Dermis blood vessel endothelial cell (primary cell): ENCODE results near the gene SIL1. TPM values are rescaled to one million over a fixed set of nuclear protein-coding genes. Genes with fewer than 3 reads are reported as not detected.

Source experiments
- DNase-seq: peaks from one replicate; pipeline ENCODE4 v3.0.0; 2010
- total RNA-seq: library from RNA; depleted of rRNA; stranded (reverse); fragments of >200 nt; gene quantifications from 2 replicates; pipeline ENCODE4 v1.2.3, GENCODE V29; 2014

SIL1 gene
- total RNA-seq, 1 donor from 2014 or later, result 58.0 TPM

DNA sequence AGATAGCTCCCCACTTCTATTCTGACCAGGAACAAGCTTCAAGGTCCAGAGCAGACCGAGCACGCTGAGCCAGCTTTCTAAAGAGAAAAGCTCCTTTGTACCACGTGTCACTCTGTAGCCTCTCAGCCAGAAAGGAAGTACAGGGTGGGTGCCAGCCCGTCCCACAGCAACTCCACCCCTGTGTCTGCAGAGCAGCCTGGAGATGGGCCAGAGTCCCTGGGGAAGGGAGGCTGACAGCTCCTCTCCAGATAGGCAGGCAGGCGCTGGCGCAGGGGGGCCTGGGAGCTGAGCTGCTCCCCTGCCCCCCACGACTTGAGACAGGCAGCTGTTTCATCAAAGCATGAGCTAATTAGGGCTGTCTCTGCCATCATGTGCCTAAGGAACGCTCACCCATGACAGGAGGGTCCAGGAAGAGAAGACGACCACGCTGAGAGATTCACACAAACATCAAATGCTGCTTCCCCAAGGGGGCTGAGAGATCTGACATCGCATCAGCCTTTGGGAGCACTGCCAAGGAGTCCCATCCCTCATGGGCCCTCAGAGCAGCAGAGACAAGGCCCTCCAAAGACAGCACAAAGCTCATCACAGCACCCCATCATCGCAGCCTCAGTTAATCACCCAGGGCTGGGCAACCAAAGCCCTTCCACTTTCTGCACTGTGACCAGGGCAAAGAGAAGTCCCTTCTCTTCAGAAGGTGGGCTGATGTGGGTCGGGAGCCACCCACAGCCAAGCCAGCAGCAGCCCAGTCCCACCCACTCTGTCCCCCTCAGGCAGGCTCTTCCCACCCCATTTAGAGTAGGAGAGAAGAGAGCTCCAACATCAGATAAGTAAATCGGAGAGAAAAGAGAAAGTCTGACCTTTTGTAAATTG, 244.5 kb downstream of the SIL1 start:
- peak; percentile 57 for DNase-seq

DNA sequence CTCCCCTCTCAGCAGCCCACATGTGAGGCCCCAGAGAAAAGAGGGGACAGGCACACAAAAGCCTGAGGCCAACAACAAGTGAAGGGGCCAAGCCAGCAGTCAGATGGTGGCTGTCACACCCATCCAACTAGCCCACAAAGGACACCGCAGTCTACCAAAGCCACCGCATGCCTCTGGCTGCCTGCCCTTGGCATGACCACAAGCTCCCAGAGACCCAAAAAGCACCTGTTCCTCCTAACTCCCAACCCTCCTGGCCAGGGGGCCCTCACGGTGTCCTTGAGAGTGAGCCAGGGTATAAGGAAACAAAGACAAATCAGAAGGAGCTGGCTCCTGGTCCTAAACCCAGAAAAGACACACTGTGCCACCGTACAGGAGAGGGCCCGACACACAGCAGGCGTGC, 245.2 kb downstream of the SIL1 start:
- no peak for DNase-seq

DNA sequence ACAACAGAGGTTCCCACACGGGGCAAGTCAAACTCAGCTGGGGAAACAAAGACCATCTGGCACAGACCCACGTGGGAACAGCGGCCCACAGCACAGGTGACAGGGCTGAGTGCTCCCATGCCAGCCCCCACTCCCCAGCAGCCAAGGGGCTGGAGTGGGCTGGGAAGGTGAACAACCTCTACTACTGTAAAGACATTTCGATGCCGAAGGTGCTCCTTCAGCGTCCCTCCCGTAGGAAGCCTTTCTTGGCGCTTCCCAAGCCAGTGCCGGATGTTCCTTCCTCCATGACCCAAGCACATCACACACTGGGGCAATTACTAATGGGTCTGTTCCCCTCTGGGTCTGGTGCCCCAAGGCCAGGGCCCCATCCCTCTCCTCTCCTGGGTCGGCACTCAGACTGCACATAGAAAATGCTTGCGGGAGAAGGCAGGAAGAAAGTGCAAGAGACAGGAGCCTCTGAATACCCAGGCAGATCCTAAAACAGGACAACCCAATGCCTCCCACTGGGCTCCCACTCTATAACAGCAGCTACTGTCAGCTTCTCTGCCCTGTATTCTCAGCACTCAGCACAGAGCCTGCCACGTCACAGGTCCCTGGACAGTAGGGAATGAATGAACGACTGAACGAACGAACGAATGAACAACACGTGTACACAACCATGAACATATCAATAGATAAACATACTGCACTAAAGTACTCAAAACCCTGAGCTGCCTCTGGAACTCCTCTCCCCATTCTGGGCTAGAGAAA, 246.0 kb downstream of the SIL1 start:
- DNase-seq, result no peak

GRCh38 chr5:138951091-138951985, 246.8 kb downstream of the SIL1 start:
- no peak for DNase-seq

DNA sequence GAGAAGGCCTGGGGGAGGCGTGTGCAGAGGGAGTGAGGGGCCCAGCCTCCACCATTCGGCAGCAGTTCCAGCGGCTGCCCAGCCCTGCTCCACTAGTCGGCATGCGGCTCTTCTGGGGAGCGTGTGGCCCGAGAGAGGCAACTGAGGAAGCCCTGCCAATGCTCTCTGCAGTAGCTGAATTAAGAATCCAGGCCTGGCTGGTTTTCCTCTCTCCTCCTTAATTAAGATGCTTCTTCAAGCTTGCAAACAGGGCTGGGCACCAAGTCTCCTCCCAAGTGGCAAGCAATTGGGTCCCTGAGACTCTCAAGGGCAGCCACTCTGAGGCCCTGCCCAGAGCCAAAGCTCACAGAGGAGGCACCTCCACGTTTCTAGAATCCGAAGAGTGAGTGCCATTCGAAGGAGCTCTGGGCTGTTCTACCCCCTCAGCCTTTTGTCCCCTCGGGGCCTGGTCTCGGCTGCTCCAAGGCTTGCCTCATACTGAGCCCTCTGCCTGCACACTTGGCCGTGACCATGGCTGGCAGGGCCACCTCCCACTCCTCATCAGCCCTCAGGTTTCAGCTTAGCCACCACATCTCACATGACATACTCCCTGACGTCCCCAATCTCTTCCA, 247.6 kb downstream of the SIL1 start:
- DNase-seq, result no peak

GRCh38 chr5:138949988-138950387, 248.2 kb downstream of the SIL1 start:
- no peak for DNase-seq

DNA sequence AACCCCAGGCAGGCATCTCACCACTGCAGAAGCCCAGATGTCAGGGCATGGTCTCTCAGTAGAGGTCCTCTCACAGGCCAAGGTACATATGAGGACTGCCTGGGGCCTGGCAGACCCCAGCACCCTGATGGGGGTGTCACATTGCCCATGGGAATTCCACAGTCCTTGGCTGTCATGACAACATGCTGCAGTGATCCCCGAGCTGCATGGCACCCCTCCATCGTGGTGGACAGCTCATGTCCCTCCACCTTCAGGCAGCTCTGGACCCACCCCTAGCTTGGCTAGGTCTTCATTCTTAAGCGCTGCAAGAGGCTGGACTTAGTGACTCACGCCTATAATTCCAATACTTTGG, 249.0 kb downstream of the SIL1 start:
- DNase-seq, result no peak

- DNase-seq, result no peak
Observed at GRCh38 chr5:138948471-138949222, 249.5 kb downstream of the SIL1 start.

DNA sequence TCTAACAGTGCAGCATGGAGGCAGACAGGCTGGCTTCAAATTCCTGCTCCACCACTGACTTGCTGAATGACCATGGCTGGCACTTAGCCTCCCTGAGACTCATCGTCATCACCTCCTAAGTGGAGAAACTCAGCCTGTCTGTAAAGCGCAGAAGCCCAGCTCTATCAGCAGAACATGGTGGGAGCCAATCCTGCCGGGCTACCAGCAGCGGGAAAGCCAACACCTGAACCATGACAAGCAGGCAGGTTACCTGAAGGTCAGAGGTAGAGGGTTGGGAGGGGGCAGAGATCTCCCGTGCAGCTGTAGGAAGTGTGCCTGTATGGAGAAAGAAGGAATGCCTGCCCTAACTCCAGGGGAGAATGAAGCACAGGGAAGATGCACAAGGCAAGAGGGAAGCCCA, 250.4 kb downstream of the SIL1 start:
- no peak for DNase-seq

GRCh38 chr5:138946831-138947560, 251.2 kb downstream of the SIL1 start:
- DNase-seq, result no peak

- no peak for DNase-seq
Observed at GRCh38 chr5:138946241-138946623, 251.9 kb downstream of the SIL1 start.

- no peak for DNase-seq
Observed at GRCh38 chr5:138945421-138946240, 252.5 kb downstream of the SIL1 start.

DNA sequence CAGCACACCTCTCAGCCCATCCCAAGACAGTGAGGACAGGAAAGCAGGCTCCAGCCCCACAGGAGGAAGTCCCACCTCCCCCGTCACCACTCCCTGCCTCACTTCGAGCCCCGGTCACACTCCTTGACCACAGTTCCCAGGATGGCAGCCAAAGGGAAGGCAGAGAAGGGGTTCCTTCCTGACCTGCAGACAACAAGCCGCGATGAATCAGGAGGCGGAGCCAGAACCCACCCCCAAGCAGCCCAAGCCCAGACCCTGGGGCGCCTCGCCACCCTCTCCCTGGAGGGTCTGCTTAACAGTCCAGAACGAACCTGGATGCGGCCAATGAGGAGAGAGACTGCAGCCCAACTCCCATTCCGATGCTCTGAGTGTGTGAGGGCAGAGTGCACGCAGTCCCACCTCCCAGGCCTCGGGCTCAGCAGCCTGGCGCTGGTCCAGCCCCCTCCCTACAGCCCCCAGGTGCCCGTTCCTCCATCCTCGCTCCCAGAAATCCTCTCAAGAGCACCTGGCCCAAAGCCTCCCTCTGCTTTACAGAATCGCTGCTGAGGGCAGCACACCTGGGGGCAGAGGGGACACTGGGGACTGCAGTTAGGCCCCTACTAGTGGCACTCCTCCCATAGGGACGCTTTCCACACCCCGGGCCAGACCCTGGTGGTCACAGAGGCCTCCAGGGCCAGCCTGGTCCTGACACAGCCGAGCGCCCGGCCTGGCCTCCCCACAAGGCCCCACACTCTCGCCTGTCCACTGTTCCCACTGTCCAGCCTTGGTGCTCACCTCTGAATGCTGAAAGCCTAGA, 253.4 kb downstream of the SIL1 start:
- DNase-seq, result no peak

GRCh38 chr5:138943599-138944173, 254.5 kb downstream of the SIL1 start:
- DNase-seq, result no peak

DNA sequence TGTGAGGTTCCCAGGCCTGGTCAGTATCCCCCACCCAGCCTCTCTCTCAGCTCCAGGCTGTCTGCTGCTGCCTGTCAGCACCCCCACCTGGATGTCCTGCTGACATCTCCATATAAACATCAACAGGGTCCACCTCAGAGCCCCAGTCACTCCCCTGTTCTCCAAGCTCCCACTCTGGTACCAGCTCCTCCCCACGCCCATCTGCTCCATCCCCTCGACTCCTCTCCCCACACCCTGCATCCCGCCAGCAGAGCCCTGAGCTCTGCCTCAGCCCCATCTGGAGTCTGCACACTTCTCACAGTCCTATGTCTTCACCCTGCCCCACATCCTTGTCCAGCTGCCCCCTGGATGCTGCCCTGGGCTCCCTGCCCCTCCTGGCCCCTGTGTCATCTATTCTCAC, 255.3 kb downstream of the SIL1 start:
- DNase-seq, result no peak

GRCh38 chr5:138942066-138942465, 256.1 kb downstream of the SIL1 start:
- DNase-seq, result no peak

- DNase-seq, result no peak
Observed at GRCh38 chr5:138938526-138938925, 259.6 kb downstream of the SIL1 start.

- no peak for DNase-seq
Observed at GRCh38 chr5:138937392-138938387, 260.5 kb downstream of the SIL1 start.
